NCI-H1694 treated with DMSO at 0.1 percent for 48 hours (cell line): ENCODE results near the gene NTS.

Experiments used
- DNase-seq: peaks from one replicate; lab custom pipeline; 2025; lab: John Stamatoyannopoulos, UW

Gene NTS, protein sequence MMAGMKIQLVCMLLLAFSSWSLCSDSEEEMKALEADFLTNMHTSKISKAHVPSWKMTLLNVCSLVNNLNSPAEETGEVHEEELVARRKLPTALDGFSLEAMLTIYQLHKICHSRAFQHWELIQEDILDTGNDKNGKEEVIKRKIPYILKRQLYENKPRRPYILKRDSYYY

DNA sequence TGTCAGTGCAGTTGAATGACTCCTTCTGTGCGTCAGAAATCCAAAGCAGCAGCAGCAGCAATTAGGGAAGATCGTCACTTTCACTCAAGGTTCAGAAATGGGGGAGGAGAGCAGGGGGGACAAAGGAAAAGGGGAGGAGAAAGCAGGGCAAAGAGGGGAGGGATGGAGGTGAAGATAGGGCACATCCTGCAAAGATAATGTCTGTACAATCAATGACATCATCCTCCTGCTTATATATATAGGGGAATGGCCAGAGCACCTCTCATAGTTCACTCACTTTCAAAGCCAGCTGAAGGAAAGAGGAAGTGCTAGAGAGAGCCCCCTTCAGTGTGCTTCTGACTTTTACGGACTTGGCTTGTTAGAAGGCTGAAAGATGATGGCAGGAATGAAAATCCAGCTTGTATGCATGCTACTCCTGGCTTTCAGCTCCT is at the start of gene NTS:
Gene NTS (plus strand): TSS at position 265 of the 431 bp plus-strand sequence. CDS start 109 bp downstream, at position 374.
- DNase-seq = no peak

DNA sequence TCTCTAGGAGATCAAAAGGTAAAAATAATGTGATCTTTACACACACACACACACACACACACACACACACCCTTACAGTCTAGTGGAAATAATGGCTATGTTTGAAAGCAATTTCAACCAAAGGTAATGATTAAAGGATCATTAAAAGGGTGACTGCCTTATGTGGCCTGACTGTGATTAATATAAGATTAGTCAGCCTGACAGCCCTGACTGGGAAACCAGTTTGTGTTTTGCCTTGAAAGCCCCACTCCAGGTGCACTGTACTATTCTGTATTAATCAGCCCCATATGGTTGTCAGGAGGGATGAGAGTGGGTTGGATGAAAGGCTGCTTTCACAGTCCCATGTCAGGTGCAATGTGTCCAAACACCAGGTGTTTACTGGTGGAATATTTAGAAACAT is 48.3 kb upstream of the NTS start:
- no peak for DNase-seq

DNA sequence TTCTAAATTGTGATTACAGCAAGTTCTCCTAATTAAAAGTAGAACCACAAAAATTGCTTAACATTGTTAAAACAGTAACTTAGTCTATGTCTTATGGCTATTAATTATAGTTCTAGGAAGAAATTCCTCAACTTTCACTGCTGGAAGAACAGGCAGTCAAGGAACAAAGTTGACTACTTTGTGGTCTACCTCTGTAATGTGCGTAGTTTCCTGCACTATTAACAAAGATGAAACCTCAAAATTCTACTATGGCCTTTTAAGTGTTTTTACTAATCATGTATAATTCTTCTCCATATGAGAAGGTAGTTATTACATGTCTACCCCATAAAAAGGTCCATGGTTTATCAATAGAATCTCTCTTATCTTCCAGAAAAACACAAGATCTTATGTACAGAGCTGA is 45.5 kb upstream of the NTS start:
- DNase-seq = no peak

DNA sequence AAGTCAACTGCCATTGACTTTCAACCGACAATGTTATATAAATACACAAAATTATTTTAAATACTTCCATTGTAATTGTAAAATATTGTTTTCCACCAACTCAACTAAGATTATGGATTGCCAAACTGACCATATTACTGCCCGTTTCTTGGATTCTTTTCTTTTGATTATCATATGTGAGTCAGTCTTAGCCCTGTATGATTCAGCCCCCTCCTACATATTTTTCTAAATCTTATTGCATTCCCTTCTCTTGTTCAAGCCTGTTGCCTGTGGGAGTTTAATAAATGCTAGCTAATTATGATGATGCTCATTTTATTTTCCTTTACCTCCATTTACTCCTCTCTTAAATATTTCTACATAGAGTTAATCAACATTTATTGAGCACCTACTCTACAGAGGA is 44.7 kb upstream of the NTS start:
- no peak for DNase-seq

DNA sequence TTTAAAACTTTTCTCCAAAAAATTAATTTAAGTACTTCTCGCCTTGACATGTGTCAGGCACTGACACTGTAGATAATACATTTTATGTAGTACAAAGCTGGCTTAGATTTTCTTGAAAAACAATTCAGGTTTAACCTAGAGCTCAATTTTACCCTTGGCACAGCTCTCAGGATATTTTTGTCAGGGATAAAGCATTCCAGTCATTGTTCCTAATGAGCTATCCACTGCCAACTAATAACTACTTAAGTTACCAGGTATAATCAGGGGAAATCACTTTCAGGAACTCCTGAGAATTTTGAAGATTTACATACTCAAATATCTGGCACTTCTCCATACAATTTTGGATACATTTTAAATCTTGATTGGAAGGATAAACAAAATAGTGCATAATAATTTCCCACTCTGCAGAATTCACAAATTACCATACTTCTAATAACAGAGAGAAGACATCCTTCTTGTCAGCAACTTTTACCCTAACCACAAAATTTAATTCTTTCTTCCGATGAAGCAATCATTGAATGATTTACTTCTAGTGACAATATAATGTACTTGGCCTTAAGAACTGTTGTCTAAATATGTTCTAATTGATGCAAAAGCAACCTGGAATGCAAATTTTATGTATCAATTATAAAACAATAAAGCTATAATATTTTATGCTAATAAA is 42.6 kb upstream of the NTS start:
- no peak for DNase-seq

DNA sequence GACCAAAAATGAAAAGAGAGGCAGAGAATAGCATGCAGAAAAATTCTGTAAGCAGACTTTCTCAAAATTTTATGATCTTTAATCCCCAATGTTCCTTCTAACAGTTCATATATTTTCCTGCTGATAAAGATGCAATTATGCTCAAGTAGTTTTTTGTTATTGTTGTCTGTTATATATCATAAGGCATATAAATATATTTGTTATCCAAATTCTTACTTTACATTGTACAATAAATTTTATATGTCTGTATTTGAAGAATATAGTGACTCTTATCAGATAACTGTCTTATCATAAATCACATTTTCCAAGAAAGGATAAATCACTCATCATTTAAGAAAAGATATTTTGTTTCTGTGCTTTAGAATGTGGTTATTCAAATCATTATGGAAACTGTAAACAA is 40.5 kb upstream of the NTS start:
- no peak for DNase-seq

DNA sequence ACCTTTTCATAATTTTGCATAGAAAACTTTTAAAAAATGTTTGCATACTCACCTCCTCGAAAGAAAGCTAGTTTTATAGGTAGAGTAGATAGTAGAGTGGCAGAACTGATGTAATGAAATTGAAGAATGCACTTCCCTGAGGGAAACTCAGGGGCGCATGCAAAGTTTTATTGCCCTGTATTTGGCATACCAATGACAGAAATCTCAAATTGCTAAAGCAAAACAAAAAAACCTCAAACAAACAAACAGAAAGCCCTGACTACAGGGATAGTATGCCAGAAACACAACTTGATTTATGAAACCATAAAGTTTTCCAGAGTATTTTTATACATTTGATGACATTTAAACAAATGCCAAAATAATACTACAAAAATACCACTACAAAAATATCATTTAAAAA is 39.7 kb upstream of the NTS start:
- DNase-seq = no peak

DNA sequence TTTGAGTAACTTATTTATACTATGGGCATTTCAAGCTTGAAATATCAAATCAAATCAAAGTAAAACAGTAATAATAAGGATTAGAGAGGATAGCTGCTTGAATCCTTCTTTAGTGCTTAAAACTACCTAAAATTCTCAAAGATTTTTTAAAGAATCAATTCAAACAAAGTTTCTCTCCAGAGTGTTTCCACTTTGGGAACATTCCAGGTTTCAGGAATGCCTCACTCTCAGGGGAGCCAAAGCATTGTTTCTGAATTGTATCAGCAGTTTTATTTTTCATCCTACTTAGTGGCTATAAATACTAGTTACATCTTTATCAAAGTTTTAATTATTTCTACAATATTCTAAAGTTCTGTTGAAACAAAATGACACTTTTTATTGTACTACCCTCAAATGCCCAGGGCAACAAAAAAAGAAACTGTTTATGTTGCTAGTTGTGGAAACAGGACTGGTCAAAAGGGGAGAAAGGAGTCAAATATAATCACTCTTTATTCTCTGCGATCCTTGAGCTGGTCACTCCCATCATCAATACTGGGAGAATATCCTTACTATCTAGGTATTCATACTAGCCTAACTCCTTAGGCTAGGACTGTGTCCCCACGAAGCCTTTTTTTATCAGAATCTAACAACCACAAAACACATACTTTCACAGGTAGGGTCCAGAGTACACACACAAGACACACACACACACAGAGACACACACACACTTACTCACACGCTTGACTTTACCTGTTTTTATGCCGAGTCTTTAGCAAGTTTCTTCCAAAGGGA is 38.5 kb upstream of the NTS start:
- no peak for DNase-seq

DNA sequence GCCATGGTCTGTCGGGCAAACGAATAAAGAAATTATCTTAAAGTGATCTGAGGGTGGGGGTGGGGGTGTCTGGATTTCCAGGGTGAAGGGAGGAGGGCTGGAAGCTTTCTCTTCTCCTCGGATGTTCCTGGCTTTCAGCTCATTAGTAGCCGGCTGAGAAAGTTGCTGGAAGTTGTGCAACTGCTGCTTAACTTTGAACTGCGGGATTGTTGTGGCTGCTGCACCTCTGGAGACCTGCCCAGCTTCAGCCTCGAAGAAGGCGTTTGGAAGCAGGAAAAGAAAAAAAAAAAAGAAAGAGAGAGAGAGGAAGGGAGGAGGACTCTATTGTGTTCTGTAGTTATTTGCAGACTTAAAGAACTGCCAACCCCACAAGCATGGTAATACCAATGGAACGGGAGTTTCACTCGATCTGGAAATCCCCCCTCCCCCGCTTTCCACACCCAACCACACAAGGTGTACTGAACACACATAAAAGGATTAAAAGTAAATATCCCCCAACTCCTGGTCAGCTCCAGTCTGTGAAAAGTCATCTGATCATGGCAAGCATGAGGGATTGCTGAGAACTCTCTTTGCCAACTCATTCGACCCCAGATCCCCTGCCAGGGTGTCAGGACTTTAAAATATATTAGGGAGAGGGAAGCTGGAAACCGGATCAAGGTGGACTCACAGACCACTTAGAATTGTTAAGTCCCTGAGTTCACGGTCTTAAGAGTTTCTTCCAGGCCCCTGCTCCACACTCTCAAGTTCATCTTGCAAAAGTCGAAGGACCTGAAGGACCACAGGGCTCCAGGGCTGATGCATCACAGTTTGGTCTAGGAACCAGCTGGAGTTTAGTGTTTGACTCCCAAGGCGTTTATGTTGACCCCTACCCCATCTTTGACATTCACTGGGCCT is 37.7 kb upstream of the NTS start, which contains the start of gene RASSF9:
Gene RASSF9 (minus strand): TSS at position 213 of the 894 bp plus-strand sequence. CDS start 208 bp downstream, at position 5.
- no peak for DNase-seq

DNA sequence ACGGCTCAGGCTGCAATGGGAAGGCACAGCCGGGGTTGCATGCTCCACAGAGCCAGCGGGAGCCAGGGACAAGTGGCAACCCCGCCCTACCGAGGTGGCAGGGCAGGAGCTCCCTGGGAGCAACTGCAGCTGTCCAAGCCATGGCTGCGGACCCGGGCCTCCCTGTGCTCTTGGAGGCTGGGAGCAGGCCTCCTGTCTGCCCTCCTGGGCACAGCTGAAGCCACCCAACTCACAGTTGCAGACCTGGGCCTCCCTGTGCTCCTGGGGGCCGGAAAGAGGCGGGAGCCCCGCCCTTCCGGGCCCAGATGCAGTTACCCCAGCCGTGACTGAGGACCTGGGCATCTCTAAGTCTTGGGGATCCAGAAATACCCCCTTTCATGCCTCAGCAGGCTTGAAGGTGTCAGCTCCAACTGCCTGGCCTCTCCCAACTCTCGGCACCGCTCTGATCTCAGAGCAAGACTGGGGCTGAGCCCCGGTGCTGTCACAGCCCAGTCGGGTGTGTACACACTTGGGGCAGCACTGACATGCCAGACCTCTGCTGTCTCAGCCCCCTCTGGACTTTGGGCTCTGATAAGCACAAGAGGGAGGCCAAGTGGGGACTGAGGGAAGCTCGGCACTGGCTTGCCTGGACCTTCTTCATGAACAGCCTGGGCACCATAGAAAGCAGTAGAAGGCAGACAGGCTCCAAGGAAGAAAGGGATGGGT is 30.3 kb upstream of the NTS start:
- no peak for DNase-seq

DNA sequence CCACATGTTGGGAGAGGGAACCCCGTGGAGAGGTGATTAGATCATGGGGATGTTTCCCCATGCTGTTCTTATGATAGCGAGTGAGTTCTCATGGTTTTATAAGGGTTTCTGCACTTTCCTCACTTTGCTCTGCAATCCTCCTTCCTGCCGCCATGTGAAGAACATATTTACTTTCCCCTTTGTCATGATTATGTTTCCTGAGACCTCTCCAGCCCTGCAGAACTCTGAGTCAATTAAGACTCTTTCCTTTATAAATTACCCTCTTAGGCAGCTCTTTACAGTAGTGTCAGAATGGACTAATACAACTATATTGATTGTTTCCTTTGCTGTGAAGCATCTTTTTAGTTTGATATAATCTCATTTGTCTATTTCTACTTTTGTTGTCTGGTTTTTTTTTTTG is 24.8 kb upstream of the NTS start:
- DNase-seq = no peak

DNA sequence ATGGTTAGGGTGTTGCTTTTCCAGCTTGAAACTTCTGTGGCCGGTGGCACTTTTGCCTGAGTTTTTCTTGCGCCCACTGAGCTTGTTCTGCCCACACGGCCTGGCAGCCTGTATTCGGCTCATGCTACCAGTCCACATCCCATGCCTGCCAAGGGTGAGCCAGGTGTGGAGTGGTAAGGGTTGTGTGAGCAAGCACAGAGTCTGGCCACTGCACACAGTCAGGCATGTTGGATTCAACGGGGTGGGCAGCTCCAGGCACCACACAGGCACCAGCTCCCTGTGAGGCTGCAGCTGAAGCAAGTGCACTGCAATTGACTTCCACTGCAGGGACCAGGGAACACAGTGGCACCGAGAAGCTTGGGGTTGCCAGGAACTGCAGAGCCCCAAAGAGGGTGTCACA is 18.8 kb upstream of the NTS start:
- DNase-seq = no peak

DNA sequence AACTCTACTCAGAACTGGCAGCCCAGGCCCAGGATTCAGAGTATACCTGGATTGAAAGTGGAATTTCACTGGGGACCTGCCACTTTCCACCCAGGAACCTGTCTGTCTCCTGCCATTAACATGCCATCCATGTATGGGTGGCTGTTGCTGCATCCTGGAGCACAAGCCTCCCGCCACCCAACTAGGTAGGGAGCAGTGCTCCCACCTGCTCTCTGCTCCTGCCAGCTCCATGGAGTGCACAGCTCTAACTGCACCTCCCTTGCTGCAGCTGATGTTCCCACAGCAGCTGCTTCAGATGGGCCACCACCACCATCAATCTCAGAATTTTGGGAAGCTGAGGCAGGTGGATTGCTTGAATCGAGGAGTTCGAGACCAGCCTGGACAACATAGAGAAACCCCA is 17.1 kb upstream of the NTS start:
- no peak for DNase-seq

DNA sequence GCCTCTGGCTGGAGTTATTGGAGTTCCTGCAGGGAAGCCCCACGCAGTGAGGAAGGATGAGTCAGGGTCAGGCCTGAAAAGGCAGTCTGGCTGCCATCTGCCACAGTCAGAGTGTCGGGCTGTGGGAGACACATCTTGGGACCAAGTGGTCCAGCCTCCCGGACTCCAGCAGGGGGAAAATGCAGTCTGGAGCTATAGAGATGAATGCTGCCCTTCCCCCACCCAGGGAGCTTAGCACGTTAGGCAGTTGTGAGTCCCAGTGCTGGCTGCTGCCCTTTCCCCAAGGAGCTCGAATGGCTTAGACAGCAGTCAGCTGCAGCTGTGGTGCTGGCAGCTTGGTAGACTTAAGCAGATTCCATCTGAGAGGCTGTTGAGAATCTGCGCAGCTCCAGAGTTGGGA is 8.2 kb upstream of the NTS start:
- no peak for DNase-seq

DNA sequence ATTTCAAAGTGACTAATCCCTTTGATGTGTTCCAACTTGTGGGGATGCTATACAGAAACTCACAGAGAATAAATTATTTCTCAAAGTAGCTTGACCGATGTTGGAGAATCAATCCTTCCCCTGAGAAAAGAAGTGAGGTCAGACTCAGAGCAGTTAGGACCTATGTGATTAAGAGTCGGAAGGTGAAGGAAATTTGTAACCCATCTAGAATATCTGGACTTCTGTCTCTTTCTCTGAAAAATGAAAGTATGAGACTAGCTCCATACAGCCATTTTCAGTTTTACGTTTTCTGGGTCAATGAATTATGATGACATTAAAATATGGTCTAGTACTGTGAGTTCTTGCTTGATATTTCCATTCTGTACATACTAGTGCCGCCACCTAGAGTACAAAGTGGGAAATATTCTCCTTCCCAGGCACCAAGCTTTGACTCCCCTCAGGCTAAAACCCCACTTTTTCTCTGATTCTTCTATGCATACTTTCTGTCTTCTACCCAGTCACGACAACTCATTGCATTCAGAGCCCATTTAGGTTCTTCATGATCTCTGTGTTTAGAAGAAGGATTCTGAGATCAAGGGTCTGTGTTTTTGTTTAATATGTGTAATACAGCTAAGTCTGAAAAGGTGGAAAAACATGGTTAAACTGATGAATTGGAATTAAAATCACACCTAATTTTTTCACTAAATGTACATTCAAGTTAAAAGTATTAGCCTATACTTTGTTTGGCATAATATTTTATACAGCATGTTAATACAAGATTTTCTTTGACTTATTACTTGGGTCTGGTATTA is 6.9 kb upstream of the NTS start:
- DNase-seq = peak; percentile 16

DNA sequence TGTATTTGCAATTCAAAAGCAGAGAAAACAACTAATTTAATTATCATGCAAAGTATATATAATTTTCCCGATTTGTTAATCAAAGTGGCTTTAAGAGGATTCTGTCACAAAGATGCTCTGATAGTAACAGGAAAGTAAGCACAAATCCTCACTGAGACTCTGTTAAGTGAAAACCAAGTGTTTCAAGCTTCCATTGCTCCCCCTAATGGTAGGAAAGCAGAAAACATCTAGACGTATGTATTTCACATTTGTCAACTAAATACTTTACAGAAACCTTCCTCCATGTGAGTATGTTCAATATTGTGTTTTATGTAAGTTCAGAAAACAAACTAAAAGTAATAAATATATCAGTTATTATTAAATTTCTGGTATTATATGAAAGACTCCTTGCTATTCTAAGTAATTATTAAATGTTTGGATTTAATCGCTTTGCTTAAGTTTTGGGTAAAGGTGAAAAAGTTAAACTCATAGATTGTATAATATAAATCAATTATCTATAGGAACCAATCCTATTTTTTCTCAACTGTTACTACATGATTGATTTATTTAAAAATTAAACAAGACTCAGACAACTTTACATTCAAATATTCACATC is 1.5 kb upstream of the NTS start:
- peak; percentile 69 for DNase-seq

DNA sequence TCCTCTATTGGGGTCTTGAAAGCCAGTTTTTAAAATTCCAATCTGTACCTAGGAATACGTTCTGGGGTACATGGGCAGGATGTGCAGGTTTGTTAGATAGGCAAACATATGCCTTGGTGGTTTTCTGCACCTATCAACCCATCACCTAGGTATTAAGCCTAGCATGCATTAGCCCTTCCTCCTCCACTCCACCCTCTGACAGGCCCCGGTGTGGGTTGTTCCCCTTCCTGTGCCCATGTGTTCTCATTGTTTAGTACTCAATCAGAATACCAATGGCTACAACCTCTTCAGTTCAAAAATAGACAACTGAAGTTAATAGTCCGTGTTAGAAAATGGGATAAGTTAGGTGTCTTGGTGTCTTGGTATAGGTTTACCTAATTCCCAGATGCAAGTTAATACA is 3.4 kb downstream of the NTS start:
- DNase-seq = no peak

DNA sequence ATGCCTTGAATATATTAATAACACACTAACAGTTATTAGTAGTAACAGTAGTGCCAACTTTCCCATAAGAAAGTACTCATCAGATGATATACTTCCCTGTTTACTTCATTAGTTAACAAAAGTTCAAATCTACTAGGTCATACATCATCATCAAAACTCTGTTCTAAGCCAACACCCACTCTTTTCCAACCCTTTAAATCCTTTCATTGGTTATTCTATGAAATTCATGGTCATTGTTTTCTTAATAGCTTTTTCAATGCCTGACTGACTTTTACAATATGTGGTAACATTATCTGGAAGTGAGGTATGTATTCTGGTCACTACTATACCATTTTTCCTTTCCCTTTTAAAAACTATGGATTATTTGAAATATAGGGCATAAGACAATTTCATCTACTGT is 9.7 kb downstream of the NTS start:
- DNase-seq = no peak

DNA sequence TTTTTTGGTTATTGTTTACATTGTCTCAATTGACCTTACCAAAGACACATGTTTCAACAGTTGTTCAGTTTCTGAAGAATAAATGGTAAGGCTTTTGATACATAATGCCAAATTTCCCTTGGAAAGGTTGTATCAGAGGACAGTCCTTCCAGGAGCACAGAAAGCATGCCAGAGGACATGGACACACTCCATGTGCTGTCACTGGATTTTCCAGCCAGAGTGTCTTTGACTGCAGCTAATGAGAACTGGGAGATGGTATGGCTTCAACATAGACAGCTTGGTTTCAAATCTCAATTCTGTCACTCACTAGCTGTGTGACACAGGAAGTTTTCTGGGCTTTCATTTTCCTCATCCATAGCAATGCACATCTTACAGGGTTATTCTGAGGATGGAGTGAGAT is 20.6 kb downstream of the NTS start:
- no peak for DNase-seq

DNA sequence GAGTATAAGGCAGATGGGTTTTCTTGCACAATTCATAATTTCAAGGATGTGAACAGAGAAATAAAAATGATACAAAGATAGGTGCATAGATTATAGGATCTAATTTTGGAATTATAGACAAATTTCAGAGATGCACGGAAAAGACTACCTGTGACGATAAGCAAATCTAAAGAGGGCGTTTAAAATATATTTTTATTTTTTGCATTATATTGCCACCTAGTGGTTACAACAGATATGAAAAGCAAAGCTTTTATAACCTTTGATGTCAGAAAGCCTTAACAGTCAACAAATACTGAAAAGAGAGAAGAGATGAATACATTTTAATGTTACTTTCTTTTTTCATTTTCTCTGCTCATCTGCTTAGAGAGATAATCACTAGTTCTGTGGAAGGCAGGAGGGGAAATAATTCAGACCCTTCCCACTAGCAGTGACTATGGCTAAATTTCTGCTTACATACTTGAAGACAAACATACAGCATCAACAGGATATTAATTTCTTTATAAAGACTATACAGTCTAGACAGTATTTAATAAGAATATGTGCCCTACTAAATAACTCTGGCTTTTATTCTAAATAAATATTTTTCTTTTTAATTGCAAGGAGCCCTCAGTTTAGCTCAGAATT is 46.3 kb downstream of the NTS start:
- DNase-seq = peak; percentile 23
